Esophagus (tissue), 2 donors: ENCODE measurements around the gene TEX10. TPM values are rescaled to one million over a fixed set of nuclear protein-coding genes. Genes with fewer than 3 reads are reported as not detected.

Experiments
- H3K27ac ChIP-seq, 2 donors: one replicate each; pipeline ENCODE4 v1.5.1; 2013; ENCODE audit warnings: low read depth in 2 of 2, mild to moderate bottlenecking in 2 of 2, inconsistent platforms in 1 of 2, low read length in 1 of 2, moderate library complexity in 1 of 2
- H3K27me3 ChIP-seq, 2 donors: one replicate each; pipeline ENCODE4 v1.6.1; 2013; ENCODE audit warnings: low read length in 2 of 2, control low read depth in 1 of 2, mild to moderate bottlenecking in 1 of 2; ENCODE audit not compliant: insufficient read depth in 2 of 2, control insufficient read depth in 1 of 2
- H3K36me3 ChIP-seq, 2 donors: one replicate each; pipeline ENCODE4 v1.6.1; 2013; ENCODE audit warnings: low read length in 1 of 2; ENCODE audit not compliant: control insufficient read depth in 2 of 2, insufficient read depth in 2 of 2
- H3K4me1 ChIP-seq, 2 donors: one replicate each; pipeline ENCODE4 v1.6.1; 2013; ENCODE audit warnings: low read length in 1 of 2; ENCODE audit not compliant: control insufficient read depth in 2 of 2, insufficient read depth in 2 of 2
- H3K4me3 ChIP-seq, 2 donors: one replicate each; pipeline ENCODE4 v1.5.1; 2013; ENCODE audit warnings: low read length in 2 of 2, mild to moderate bottlenecking in 2 of 2, low read depth in 1 of 2, moderate library complexity in 1 of 2
- H3K9me3 ChIP-seq, 2 donors: one replicate each; pipeline ENCODE4 v1.6.1; 2013; ENCODE audit warnings: mild to moderate bottlenecking in 2 of 2, low read depth in 1 of 2, low read length in 1 of 2, moderate library complexity in 1 of 2; ENCODE audit not compliant: control insufficient read depth in 2 of 2, insufficient read depth in 1 of 2
- WGBS, 2 donors: extraction: QIAGEN DNeasy Blood & Tissue Kit; methylation state at CpG; one replicate each; pipeline ENCODE4 v1.1.7; 2013; 5-methylcytosine and 5-hydroxymethylcytosine counted together
- polyA plus RNA-seq, 2 donors: library from polyadenylated mRNA; stranded (reverse); fragments of 200-250 nt; gene quantifications; one replicate each; pipeline ENCODE4 v1.2.3, GENCODE V29; 2013
- donor health status: healthy with polysubstance abuse.
- donor health status: Bipolar disorder and iron deficiency.

The TEX10 gene
- polyA plus RNA-seq, 2 donors, result 3.1 to 6.9 TPM

DNA sequence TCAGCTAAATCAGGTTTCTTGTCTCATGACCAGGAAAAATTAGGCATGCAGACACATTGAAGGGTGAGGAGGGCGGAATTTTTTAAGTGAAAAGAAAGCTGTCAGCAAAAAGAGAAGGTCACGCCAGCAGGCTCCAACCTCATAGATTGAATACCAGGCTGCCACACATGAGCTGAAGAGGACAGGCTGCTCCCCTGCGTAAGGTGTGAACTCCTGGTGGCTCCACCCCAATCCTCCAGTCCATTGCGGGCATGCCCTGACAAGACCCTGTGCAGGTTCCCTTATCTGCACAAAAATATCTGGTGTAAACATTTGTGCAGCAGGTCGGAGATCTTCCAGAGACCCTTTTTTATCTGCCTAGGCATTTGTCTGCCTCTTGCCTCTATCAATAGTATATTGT lies 22.9 kb upstream of the TEX10 start:
- 84 to 85% methylated on average over 5 of the region's 5 CpGs for WGBS, 2 donors

DNA sequence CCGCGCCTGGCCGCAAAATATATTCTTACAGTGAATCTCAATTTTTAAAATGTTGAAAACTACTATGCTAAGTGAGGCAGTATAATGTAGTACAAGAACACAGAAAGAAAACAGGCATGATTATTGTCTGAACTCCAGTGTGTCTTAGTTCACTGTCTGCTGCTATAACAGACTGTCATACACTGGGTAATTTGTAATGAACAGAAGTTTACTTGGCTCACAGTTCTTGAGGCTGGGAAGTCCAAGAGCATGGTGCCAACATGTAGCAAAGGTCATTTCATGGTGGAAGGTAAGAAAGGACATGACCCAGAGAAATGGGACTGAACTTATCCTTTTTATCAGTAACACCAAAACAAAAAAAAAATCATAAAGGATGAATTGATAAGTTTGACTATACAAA lies 19.9 kb upstream of the TEX10 start:
- no peak overlapping the region for H3K27ac ChIP-seq
- no peaks in the 10 kb centered on the region for H3K27me3 ChIP-seq
- H3K4me1 ChIP-seq, result no peaks in the 10 kb centered on the region
- no peak overlapping the region for H3K4me3 ChIP-seq
- no peaks in the 10 kb centered on the region for H3K9me3 ChIP-seq
- 96 to 97% methylated on average over 3 of the region's 3 CpGs for WGBS, 2 donors
- H3K36me3 ChIP-seq, result no peaks in the 10 kb centered on the region

More for the DNA sequence above, 22.9 kb upstream of the TEX10 start:
- no peaks in the 10 kb centered on the region for H3K36me3 ChIP-seq
- H3K9me3 ChIP-seq, result no peaks in the 10 kb centered on the region
- no peaks in the 10 kb centered on the region for H3K27me3 ChIP-seq
- H3K27ac ChIP-seq, result no peak overlapping the region
- no peaks in the 10 kb centered on the region for H3K4me1 ChIP-seq
- H3K4me3 ChIP-seq, result no peak overlapping the region

DNA sequence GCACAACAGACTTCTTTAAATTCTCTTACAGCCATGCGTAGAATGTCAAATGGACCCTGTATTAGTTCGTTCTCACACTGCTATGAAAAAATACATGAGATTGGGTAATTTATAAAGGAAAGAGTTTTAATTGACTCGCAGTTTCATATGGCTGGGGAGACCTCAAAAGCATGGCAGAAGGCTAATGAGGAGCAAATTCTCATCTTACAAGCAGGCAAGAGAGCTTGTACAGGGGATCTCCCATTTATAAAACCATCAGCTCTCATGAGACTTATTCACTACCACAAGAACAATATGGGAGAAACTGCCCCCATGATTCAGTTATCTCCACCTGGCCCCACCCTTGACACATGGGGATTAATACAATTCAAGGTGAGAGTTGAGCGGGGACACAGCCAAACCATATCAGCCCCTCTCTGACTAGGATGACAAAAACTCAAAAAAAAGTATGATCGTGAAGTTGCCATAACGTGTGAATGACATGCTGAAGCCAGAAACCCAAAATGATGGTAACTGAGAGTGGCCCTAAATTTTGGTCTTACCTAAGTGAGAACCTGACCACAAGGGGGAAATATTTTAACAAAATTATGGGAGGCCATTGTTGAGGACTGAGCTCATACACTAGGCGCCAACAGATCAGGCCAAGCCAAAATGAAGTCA lies 17.5 kb upstream of the TEX10 start:
- Histone ChIP-seq H3K36me3 (no peaks in the 10 kb centered on the region), H3K4me1 (no peaks in the 10 kb centered on the region), H3K4me3 (no peak overlapping the region), H3K27me3 (no peaks in the 10 kb centered on the region), H3K27ac (no peak overlapping the region), H3K9me3 (no peaks in the 10 kb centered on the region)
- WGBS, 2 donors, result 93 to 94% methylated on average over 7 of the region's 7 CpGs

DNA sequence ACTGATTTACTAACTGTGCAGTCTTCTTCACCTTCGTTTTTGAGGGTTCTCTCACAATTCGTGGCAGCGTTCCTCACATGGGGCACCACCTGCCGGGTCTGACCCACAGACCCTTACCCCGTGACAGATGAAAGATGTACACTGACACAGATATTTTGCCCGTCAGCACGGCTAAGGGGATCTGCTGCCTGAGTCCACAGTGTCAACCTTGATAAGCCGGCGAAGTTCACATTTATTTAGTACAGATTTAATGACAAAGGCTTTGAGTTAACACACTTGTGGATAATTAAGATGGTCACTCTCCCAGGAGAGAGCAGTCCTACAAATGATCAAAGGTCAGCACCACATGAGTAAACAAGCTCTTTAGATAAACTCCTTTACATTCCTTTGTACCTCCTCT lies 15.9 kb upstream of the TEX10 start:
- no peaks in the 10 kb centered on the region for H3K27me3 ChIP-seq
- no peaks in the 10 kb centered on the region for H3K9me3 ChIP-seq
- no peak overlapping the region for H3K27ac ChIP-seq
- no peaks in the 10 kb centered on the region for H3K36me3 ChIP-seq
- 78 to 94% methylated on average over 9 of the region's 9 CpGs for WGBS, 2 donors
- H3K4me3 ChIP-seq, result no peak overlapping the region
- no peaks in the 10 kb centered on the region for H3K4me1 ChIP-seq

DNA sequence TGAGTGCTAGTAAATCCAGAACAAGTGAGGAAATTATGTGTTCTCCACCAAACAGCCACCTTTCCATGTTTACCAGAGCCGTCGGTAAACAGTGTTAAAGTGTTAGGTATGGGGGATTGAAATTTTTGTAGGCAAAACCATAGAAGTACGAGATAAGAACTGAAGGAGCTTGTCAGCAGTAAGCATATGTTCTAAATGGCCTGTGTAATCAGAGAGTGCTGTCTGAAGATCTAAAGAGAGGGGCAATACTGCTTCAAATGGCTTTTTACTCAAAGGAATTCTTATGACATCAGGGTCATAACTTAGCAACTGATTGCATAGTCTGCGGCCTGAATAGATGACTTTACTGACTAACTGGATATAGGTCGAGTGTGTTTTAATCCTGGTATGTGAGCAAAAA lies 13.4 kb upstream of the TEX10 start:
- Histone ChIP-seq H3K4me1 (no peaks in the 10 kb centered on the region), H3K27ac (no peak overlapping the region), H3K4me3 (no peak overlapping the region), H3K9me3 (no peaks in the 10 kb centered on the region), H3K36me3 (no peaks in the 10 kb centered on the region), H3K27me3 (no peaks in the 10 kb centered on the region)
- 84 to 90% methylated on average over 5 of the region's 5 CpGs for WGBS, 2 donors

DNA sequence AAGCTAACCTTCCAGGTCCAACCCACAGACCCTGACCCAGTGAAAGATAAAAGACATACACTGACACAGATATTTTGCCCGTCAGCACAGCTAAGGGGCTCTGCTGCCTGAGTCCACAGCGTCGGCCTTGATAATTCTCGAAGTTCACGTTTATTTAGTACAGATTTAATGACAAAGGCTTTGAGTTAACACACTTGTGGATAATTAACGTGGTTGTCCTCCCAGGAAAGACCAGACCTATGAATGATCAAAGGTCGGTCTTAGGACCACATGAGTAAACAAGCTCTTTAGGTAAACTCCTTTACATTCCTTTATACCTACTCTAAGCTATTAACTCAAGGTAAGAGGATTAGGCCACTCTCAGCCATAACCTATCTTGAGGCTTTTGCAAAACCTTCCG lies 11.3 kb upstream of the TEX10 start:
- 91% methylated on average over 8 of the region's 8 CpGs for WGBS, 2 donors
- Histone ChIP-seq H3K4me1 (no peaks in the 10 kb centered on the region), H3K4me3 (no peak overlapping the region), H3K9me3 (no peaks in the 10 kb centered on the region), H3K36me3 (no peaks in the 10 kb centered on the region), H3K27me3 (no peaks in the 10 kb centered on the region), H3K27ac (no peak overlapping the region)

DNA sequence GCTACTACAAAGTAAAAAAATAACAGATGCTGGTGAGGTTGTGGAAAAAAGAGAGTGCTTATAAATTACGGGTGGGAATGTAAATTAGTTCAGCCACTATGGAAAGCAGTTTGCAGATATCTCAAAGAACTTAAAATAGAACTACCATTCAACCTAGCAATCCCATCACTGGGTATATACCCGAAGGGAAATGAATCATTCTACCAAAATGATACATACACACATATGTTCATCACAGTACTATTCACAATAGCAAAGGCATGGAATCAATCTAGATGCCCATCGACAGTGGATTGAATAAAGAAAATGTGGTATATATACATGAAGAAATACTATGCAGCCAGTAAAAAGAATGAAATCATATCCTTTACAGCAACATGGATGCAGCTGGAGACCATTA lies 6.3 kb upstream of the TEX10 start:
- Histone ChIP-seq H3K36me3 (no peaks in the 10 kb centered on the region), H3K27me3 (no peaks in the 10 kb centered on the region), H3K27ac (no peak overlapping the region)

DNA sequence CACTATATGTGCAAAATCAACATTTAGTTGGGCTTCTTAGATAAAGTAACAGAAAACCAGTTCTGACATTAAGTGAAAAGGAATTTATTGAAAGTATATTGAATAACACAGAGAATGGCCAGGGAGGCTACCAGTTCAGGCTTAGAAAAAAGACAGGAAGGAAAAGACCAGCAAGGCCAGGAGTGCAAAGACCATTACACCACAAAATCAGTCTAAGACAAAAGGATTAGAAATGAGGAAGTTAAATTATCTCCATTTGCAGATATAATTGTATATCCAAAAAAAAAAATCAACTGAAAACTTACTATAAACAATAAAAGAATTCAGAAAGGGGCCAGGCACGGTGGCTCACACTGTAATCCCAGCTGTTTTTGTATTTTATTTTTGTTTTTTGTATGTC lies 4.8 kb upstream of the TEX10 start:
- Histone ChIP-seq H3K4me3 (no peak overlapping the region), H3K27ac (no peak overlapping the region), H3K27me3 (no peaks in the 10 kb centered on the region), H3K4me1 (no peaks in the 10 kb centered on the region), H3K36me3 (no peaks in the 10 kb centered on the region), H3K9me3 (no peaks in the 10 kb centered on the region)
- 59 to 68% methylated on average over 1 of the region's 1 CpG for WGBS, 2 donors

More for the DNA sequence above, 6.3 kb upstream of the TEX10 start:
- WGBS, 2 donors, result 88 to 96% methylated on average over 3 of the region's 3 CpGs
- no peak overlapping the region for H3K4me3 ChIP-seq
- no peaks in the 10 kb centered on the region for H3K4me1 ChIP-seq
- no peaks in the 10 kb centered on the region for H3K9me3 ChIP-seq

DNA sequence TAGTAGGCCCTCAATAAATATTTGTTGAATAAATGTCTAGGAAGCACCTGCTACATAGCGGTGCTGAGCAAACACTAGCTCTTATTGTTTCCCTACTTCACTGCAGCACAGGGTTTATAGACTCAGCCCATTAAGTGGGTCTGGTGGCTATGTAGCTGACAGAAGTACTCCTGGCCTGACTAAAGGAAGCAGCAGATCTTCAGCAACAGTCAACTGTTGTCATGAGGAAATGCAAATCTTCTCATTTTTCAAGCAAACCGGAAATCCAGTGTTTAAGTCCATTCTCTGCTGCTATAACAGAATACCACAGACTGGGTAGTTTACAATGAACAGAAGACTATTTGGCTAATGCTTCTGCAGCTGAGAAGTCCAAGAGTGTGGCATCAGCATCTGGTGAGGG lies 2.8 kb upstream of the TEX10 start:
- Histone ChIP-seq H3K27ac (no peak overlapping the region), H3K9me3 (no peaks in the 10 kb centered on the region), H3K27me3 (no peaks in the 10 kb centered on the region), H3K4me1 (no peaks in the 10 kb centered on the region), H3K4me3 (no peak overlapping the region), H3K36me3 (no peaks in the 10 kb centered on the region)
- 93% methylated on average over 2 of the region's 2 CpGs for WGBS, 2 donors

DNA sequence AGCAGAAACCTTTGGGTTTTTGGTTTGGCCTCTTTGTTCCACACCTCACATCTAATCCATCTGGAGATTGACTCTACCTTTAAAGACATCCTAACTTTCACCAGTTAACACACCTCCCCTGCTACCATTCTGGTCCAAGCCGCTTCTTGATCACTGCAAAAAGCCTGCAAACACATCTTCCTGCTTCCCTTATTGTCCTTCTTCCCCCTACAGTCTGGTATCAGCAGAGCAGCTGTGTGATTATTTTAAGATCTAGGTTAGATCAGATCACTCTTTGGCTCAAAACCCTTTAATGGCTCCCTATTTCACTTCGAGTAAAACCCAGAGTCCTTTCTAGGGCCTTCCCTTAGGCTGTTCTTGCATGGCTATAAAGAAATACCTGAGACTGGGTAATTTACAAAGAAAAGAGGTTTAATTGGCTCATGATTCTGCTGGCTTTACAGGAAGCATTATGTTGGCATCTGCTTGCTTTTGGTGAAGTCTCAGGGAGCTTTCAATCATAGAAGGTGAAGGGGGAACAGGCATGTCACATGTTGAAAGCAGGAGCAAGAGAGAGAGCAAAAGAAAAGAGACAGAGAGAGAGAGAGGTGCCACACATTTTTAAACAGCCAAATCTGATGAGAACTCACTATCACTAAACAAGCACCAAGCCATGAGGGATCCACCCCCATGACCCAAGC lies 1.5 kb upstream of the TEX10 start:
- Histone ChIP-seq H3K4me3 (no peak overlapping the region), H3K27me3 (no peaks in the 10 kb centered on the region), H3K27ac (no peak overlapping the region), H3K4me1 (no peaks in the 10 kb centered on the region), H3K36me3 (no peaks in the 10 kb centered on the region), H3K9me3 (no peaks in the 10 kb centered on the region)
- WGBS, 2 donors, result 89 to 96% methylated on average over 2 of the region's 2 CpGs
